GM23338 (cell line): ENCODE results near the gene ADD1. TPM values are rescaled to one million over a fixed set of nuclear protein-coding genes. Genes with fewer than 3 reads are reported as not detected.

Experiments used
- ATAC-seq: fragments of 200-7000 bp; cut with Tn5 transposase; 3 replicates; pipeline ENCODE4 v1.9.1; 2020
- DNase-seq: peaks from one replicate; pipeline ENCODE4 v3.0.0-alpha.2; 2015; ENCODE audit warnings: low spot score
- H2AFZ ChIP-seq: fragments of 200-600 bp; sonication (generic); 2 replicates; pipeline ENCODE4 v1.8.0; 2016; ENCODE audit warnings: antibody characterized with exemption, mild to moderate bottlenecking, moderate library complexity
- H3F3A ChIP-seq: fragments of 200-600 bp; sonication (generic); replicated peaks from 2 replicates; pipeline ENCODE4 v1.8.0; 2017; ENCODE audit warnings: antibody characterized with exemption, mixed run types, low read depth
- H3K27ac ChIP-seq: fragments of 200-600 bp; sonication (generic); 2 replicates; pipeline ENCODE4 v1.6.1; 2016; ENCODE audit warnings: low read depth
- H3K27me3 ChIP-seq: fragments of 200-600 bp; sonication (generic); 2 replicates; pipeline ENCODE4 v1.8.0; 2016; ENCODE audit warnings: mild to moderate bottlenecking, mixed run types, moderate library complexity; ENCODE audit not compliant: insufficient read depth
- H3K36me3 ChIP-seq: fragments of 200-600 bp; sonication (generic); 2 replicates; pipeline ENCODE4 v1.8.0; 2016; ENCODE audit warnings: mild to moderate bottlenecking; ENCODE audit not compliant: insufficient read depth
- H3K4me1 ChIP-seq: fragments of 200-600 bp; sonication (generic); 2 replicates; pipeline ENCODE4 v1.8.0; 2016; ENCODE audit warnings: mild to moderate bottlenecking, moderate library complexity; ENCODE audit not compliant: insufficient read depth
- H3K4me2 ChIP-seq: fragments of 200-600 bp; sonication (generic); 2 replicates; pipeline ENCODE4 v1.7.1; 2017; ENCODE audit warnings: mixed run types
- H3K4me3 ChIP-seq: fragments of 200-600 bp; sonication (generic); 2 replicates; pipeline ENCODE4 v1.6.1; 2016; ENCODE audit warnings: mixed run types
- H3K79me2 ChIP-seq: fragments of 200-600 bp; sonication (generic); replicated peaks from 2 replicates; pipeline ENCODE4 v1.8.0; 2017; ENCODE audit warnings: mild to moderate bottlenecking; ENCODE audit not compliant: insufficient read depth
- H3K9me2 ChIP-seq: fragments of 200-600 bp; sonication (generic); 2 replicates; pipeline ENCODE4 v1.8.0; 2017; ENCODE audit not compliant: insufficient read depth
- H4K20me1 ChIP-seq: fragments of 200-600 bp; sonication (generic); replicated peaks from 2 replicates; pipeline ENCODE4 v1.8.0; 2017; ENCODE audit warnings: mild to moderate bottlenecking; ENCODE audit not compliant: insufficient read depth
- H3K27ac Mint-ChIP-seq: 2 replicates; pipeline ENCODE4 v1.8.0; 2020; ENCODE audit warnings: inconsistent platforms, mild to moderate bottlenecking, moderate library complexity, mixed read lengths
- H3K27me3 Mint-ChIP-seq: 3 replicates; pipeline ENCODE4 v1.8.0; 2022; ENCODE audit warnings: low read depth, mild to moderate bottlenecking, moderate library complexity, mixed read lengths, inconsistent platforms; ENCODE audit not compliant: insufficient read depth, poor library complexity
- H3K36me3 Mint-ChIP-seq: 3 replicates; pipeline ENCODE4 v1.8.0; 2021; ENCODE audit warnings: low read depth, mild to moderate bottlenecking, inconsistent platforms, moderate library complexity, mixed read lengths
- H3K4me1 Mint-ChIP-seq: 3 replicates; pipeline ENCODE4 v1.8.0; 2020; ENCODE audit warnings: mild to moderate bottlenecking, inconsistent platforms, mixed read lengths
- H3K4me3 Mint-ChIP-seq: 3 replicates; pipeline ENCODE4 v1.8.0; 2021; ENCODE audit warnings: moderate library complexity, mild to moderate bottlenecking, inconsistent platforms, mixed read lengths
- H3K9me3 Mint-ChIP-seq: 3 replicates; pipeline ENCODE4 v1.8.0; 2020; ENCODE audit warnings: moderate library complexity, mild to moderate bottlenecking, inconsistent platforms, mixed read lengths
- EZH2 ChIP-seq: fragments of 200-600 bp; sonication (generic); IDR thresholded peaks from one replicate; pipeline ENCODE4 v1.8.0; 2017; ENCODE audit warnings: antibody characterized with exemption, mild to moderate bottlenecking, low read depth; ENCODE audit not compliant: unreplicated experiment
- EZH2phosphoT487 ChIP-seq: fragments of 200-600 bp; sonication (generic); IDR thresholded peaks from one replicate; pipeline ENCODE4 v1.8.1; 2018; ENCODE audit warnings: antibody characterized with exemption; ENCODE audit not compliant: unreplicated experiment
- JUNB ChIP-seq: IDR thresholded peaks from one replicate; pipeline ENCODE4 v1.6.1; 2016; ENCODE audit warnings: antibody characterized with exemption; ENCODE audit not compliant: unreplicated experiment
- NANOG ChIP-seq: IDR thresholded peaks from 2 replicates; pipeline ENCODE4 v1.6.1; 2016; ENCODE audit warnings: antibody characterized with exemption, borderline replicate concordance
- POLR2AphosphoS5 ChIP-seq: IDR thresholded peaks from 2 replicates; pipeline ENCODE4 v1.6.1; 2016; ENCODE audit warnings: antibody characterized with exemption, low read depth
- ZNF114 ChIP-seq: fragments of 250-450 bp; sonication (Bioruptor Pico); IDR thresholded peaks from 2 replicates; pipeline ENCODE4 v1.5.0; 2020; ENCODE audit warnings: mild to moderate bottlenecking, moderate library complexity
- polyA plus RNA-seq: library from polyadenylated mRNA; unstranded; fragments of >200 nt; fragmentation: Nextera tagmentation; extraction: Ambion mirVana; gene quantifications from 2 replicates; pipeline ENCODE4 v1.2.1, GENCODE V29; 2016
- total RNA-seq: library from RNA; depleted of rRNA; stranded (reverse); fragments of >200 nt; shearing (Covaris generic); gene quantifications from 2 replicates; pipeline ENCODE4 v1.2.3, GENCODE V29; 2014
- TF ChIP-seq, protein P1 (sequence below): fragments of 250-450 bp; sonication (Bioruptor Pico); IDR thresholded peaks from 2 replicates; pipeline ENCODE4 v1.5.0; 2020; ENCODE audit warnings: mild to moderate bottlenecking, moderate library complexity
- TF ChIP-seq, protein P2 (sequence below): IDR thresholded peaks from one replicate; pipeline ENCODE4 v1.6.1; 2018; ENCODE audit warnings: antibody characterized with exemption; ENCODE audit not compliant: unreplicated experiment

ADD1 gene
- total and polyA plus RNA-seq, 2 experiments from 2014 or later = 126 to 144 TPM

DNA sequence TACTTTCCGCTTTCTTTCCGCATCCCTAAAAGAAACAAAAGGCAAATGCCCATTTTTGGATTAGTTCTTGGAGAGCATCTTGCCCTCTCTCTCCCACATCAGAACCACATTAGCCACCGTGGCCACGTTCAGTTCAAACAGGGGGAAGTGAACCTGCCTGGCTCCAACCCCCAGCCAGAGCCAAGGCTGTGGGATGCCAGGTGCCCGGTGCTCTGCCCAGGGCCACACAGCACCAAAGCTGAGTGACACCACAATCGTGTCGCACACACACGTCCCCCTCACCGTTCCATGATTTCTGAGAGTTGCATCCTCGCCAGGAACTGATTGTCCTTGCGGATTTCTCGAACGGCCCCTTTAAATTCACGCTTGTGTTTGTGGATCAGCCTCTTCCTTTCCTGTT, 95.3 kb downstream of the ADD1 start:
- DNase-seq (no peak), ATAC-seq (no peak)
- Histone ChIP-seq H3K79me2 (peaks cover 19% of the 10 kb centered on the region), H3K36me3 (peaks cover 38% of the 10 kb centered on the region), H3F3A (peaks cover 32% of the 10 kb centered on the region; the same call in 1 of the 2 replicates), H3K4me3 (no peak overlapping the region), H4K20me1 (peaks cover 20% of the 10 kb centered on the region), H3K27me3 (no peaks in the 10 kb centered on the region), H3K27ac (no peak overlapping the region), H3K4me2 (no peak overlapping the region), H2AFZ (no peak overlapping the region), H3K4me1 (peaks cover 4% of the 10 kb centered on the region; the same call in 1 of the 2 replicates), H3K9me2 (no peaks in the 10 kb centered on the region)
- H3K4me1 Mint-ChIP-seq = peaks cover 22% of the 10 kb centered on the region
- TF ChIP-seq NANOG (no peak), ZNF114 (CRISPR knock-in tag) (no peak), POLR2AphosphoS5 (no peak), EZH2 (no peak), EZH2phosphoT487 (no peak), JUNB (no peak)
- TF ChIP-seq, protein P1, sequence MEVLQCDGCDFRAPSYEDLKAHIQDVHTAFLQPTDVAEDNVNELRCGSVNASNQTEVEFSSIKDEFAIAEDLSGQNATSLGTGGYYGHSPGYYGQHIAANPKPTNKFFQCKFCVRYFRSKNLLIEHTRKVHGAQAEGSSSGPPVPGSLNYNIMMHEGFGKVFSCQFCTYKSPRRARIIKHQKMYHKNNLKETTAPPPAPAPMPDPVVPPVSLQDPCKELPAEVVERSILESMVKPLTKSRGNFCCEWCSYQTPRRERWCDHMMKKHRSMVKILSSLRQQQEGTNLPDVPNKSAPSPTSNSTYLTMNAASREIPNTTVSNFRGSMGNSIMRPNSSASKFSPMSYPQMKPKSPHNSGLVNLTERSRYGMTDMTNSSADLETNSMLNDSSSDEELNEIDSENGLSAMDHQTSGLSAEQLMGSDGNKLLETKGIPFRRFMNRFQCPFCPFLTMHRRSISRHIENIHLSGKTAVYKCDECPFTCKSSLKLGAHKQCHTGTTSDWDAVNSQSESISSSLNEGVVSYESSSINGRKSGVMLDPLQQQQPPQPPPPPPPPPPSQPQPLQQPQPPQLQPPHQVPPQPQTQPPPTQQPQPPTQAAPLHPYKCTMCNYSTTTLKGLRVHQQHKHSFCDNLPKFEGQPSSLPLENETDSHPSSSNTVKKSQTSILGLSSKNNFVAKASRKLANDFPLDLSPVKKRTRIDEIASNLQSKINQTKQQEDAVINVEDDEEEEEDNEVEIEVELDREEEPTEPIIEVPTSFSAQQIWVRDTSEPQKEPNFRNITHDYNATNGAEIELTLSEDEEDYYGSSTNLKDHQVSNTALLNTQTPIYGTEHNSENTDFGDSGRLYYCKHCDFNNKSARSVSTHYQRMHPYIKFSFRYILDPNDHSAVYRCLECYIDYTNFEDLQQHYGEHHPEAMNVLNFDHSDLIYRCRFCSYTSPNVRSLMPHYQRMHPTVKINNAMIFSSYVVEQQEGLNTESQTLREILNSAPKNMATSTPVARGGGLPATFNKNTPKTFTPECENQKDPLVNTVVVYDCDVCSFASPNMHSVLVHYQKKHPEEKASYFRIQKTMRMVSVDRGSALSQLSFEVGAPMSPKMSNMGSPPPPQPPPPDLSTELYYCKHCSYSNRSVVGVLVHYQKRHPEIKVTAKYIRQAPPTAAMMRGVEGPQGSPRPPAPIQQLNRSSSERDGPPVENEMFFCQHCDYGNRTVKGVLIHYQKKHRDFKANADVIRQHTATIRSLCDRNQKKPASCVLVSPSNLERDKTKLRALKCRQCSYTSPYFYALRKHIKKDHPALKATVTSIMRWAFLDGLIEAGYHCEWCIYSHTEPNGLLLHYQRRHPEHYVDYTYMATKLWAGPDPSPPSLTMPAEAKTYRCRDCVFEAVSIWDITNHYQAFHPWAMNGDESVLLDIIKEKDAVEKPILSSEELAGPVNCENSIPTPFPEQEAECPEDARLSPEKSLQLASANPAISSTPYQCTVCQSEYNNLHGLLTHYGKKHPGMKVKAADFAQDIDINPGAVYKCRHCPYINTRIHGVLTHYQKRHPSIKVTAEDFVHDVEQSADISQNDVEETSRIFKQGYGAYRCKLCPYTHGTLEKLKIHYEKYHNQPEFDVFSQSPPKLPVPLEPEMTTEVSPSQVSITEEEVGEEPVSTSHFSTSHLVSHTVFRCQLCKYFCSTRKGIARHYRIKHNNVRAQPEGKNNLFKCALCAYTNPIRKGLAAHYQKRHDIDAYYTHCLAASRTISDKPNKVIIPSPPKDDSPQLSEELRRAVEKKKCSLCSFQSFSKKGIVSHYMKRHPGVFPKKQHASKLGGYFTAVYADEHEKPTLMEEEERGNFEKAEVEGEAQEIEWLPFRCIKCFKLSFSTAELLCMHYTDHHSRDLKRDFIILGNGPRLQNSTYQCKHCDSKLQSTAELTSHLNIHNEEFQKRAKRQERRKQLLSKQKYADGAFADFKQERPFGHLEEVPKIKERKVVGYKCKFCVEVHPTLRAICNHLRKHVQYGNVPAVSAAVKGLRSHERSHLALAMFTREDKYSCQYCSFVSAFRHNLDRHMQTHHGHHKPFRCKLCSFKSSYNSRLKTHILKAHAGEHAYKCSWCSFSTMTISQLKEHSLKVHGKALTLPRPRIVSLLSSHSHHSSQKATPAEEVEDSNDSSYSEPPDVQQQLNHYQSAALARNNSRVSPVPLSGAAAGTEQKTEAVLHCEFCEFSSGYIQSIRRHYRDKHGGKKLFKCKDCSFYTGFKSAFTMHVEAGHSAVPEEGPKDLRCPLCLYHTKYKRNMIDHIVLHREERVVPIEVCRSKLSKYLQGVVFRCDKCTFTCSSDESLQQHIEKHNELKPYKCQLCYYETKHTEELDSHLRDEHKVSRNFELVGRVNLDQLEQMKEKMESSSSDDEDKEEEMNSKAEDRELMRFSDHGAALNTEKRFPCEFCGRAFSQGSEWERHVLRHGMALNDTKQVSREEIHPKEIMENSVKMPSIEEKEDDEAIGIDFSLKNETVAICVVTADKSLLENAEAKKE (CRISPR knock-in tag) = no peak
- TF ChIP-seq, protein P2, sequence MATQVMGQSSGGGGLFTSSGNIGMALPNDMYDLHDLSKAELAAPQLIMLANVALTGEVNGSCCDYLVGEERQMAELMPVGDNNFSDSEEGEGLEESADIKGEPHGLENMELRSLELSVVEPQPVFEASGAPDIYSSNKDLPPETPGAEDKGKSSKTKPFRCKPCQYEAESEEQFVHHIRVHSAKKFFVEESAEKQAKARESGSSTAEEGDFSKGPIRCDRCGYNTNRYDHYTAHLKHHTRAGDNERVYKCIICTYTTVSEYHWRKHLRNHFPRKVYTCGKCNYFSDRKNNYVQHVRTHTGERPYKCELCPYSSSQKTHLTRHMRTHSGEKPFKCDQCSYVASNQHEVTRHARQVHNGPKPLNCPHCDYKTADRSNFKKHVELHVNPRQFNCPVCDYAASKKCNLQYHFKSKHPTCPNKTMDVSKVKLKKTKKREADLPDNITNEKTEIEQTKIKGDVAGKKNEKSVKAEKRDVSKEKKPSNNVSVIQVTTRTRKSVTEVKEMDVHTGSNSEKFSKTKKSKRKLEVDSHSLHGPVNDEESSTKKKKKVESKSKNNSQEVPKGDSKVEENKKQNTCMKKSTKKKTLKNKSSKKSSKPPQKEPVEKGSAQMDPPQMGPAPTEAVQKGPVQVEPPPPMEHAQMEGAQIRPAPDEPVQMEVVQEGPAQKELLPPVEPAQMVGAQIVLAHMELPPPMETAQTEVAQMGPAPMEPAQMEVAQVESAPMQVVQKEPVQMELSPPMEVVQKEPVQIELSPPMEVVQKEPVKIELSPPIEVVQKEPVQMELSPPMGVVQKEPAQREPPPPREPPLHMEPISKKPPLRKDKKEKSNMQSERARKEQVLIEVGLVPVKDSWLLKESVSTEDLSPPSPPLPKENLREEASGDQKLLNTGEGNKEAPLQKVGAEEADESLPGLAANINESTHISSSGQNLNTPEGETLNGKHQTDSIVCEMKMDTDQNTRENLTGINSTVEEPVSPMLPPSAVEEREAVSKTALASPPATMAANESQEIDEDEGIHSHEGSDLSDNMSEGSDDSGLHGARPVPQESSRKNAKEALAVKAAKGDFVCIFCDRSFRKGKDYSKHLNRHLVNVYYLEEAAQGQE = no peak
- H3K27me3 Mint-ChIP-seq = peaks cover 23% of the 10 kb centered on the region
- no peak overlapping the region for H3K4me3 Mint-ChIP-seq
- H3K36me3 Mint-ChIP-seq = peaks cover 83% of the 10 kb centered on the region
- H3K27ac Mint-ChIP-seq = no peak overlapping the region
- H3K9me3 Mint-ChIP-seq = no peaks in the 10 kb centered on the region
